ENCODE data around the gene LMTK3. TPM values are rescaled to one million over a fixed set of nuclear protein-coding genes. Genes with fewer than 3 reads are reported as not detected.

Gene LMTK3
- total and polyA plus RNA-seq, 9 of the 15 experiments (the other 6 are each of a cell fraction or from before 2014, with no cell fraction given): 0.35 to 12.3 (median 2.0) TPM; not detected in 2

DNA sequence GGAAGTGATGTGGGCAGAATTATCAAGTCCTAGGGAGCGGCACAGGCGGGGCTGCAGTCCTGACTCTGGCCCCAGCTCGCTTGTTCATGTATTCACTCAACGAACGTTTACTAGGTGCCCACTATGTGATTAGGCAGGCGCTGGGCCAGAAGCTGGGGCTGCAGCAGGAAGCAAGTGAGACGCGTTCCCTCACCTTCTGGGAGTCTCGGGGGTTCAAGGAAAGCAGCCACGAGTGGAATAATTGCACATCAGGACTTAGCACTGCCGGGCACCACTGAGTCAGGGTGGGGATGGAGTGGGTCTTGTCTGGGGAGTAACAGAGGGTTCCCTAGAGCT is 2.5 kb upstream of the LMTK3 start (continued):
- TF ChIP-seq ZNF431 (CRISPR knock-in tag; IDR thresholded peaks at IDR 0.05) (no peak), KLF6 (CRISPR knock-in tag; IDR thresholded peaks at IDR 0.05; ENCODE audit: borderline replicate concordance) (no peak), ZNF133 (CRISPR knock-in tag; IDR thresholded peaks at IDR 0.05) (no peak), TAF15 (IDR thresholded peaks at IDR 0.05; ENCODE audit: low read depth, low read length) (no peak), PHF21A (IDR thresholded peaks at IDR 0.05; ENCODE audit: borderline replicate concordance, low read depth) (no peak)
- TF ChIP-seq, protein P1, sequence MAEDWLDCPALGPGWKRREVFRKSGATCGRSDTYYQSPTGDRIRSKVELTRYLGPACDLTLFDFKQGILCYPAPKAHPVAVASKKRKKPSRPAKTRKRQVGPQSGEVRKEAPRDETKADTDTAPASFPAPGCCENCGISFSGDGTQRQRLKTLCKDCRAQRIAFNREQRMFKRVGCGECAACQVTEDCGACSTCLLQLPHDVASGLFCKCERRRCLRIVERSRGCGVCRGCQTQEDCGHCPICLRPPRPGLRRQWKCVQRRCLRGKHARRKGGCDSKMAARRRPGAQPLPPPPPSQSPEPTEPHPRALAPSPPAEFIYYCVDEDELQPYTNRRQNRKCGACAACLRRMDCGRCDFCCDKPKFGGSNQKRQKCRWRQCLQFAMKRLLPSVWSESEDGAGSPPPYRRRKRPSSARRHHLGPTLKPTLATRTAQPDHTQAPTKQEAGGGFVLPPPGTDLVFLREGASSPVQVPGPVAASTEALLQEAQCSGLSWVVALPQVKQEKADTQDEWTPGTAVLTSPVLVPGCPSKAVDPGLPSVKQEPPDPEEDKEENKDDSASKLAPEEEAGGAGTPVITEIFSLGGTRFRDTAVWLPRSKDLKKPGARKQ (CRISPR knock-in tag; IDR thresholded peaks at IDR 0.05): no peak

DNA sequence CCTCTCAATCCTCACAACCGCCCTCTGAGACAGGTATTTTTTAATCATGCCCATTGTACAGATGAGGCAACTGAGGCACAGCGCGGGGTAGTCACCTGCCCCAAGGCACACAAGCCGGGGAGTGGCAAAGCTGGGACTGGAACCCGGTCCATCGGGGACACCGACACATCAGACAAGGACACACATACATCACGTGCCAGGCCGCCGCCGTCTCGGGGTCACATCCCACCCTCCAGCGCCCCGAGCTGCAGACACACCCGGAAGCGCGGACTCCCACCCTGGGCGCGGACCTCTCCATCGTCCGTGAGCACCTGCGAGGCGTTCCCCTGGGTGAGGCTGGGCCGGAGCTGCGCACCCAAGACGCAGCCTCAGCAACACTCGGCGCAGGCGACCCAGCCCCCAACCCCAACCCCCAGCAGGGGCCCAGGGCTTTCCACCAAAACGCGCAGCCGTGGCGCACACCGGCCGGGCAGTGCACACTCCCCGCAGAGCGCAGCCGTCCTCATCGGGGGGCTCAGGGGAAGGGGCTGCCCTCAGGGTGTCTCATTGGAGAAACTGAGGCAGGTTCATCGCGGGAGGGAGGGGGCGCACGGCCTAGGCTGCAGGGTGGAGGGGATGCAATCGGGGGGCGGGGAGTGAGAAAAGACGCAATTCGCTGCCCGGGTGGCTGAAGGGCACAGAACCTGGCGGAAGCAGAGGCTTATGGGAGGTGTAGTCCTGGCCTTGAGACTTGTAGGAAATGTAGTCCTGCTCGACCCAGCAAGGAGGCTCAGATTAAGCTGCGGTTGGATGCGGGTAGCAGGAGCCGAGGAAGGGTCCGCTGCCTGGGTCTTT is 1.9 kb upstream of the LMTK3 start:
- Histone ChIP-seq H3K79me2 (ENCODE audit: control insufficient read depth, insufficient read depth, low read length) (no peaks in the 10 kb centered on the region), H3K4me3 (peak overlapping the region; percentile 61), H2AFZ (ENCODE audit: low read depth, low read length) (peak overlapping the region; percentile 94), H3K9ac (ENCODE audit: insufficient read depth in 1 of 2, low read depth in 2 of 2, low read length in 2 of 2) (peak overlapping the region; percentile 5 to 89; a peak in 3 of 4 replicates), H3K9me3 (replicated peaks; ENCODE audit: control insufficient read depth, insufficient read depth, low read depth, low read length) (no peaks in the 10 kb centered on the region), H3K4me2 (ENCODE audit: insufficient read depth, low read length) (peak overlapping the region; percentile 84), H3K27ac (ENCODE audit: extremely low read depth, low read depth, low read length) (no peak overlapping the region), H3K36me3 (ENCODE audit: control insufficient read depth, insufficient read depth, low read length) (no peaks in the 10 kb centered on the region), H3K9me1 (ENCODE audit: control insufficient read depth, insufficient read depth, low read length) (no peaks in the 10 kb centered on the region), H3K4me1 (replicated peaks in 1 of 2; ENCODE audit: control insufficient read depth in 2 of 2, insufficient read depth in 2 of 2, low read length in 2 of 2) (peaks cover 0 to 44% of the 10 kb centered on the region in 2 experiments; a peak in 3 of 5 replicates), H3K27me3 (ENCODE audit: control insufficient read depth in 2 of 2, insufficient read depth in 2 of 2, low read length in 2 of 2) (peaks cover 7 to 22% of the 10 kb centered on the region in 2 experiments; a peak in 3 of 5 replicates), H4K20me1 (replicated peaks; ENCODE audit: control insufficient read depth, insufficient read depth, low read length) (peaks cover 8% of the 10 kb centered on the region; the same call in 1 of the 2 replicates)
- 2% methylated on average over 45 of the region's 54 CpGs for WGBS (ENCODE audit: insufficient coverage, low coverage, missing lambda C conversion rate)
- ChIA-PET POLR2A (interaction anchor here (0.5 to 1.2 kb wide), 10 partner anchors 17 to 1131 kb away, joined by 3 to 5 read pairs (median 3); no protein-coding TSS in a partner anchor), CTCF (ENCODE audit: low intra/inter-chr PET ratio) (interaction anchor here (0.6 kb wide), 1 partner anchor 76 kb away, joined by 3 read pairs; no protein-coding TSS in a partner anchor)
- ATAC-seq (peak; percentile 91), DNase-seq (ENCODE audit: extremely low read depth in 1 of 4, low spot score in 3 of 4) (peak; percentile 67 to 75 (median 68)), FAIRE-seq (peak; percentile 97)
- in situ Hi-C loops (cut with MboI): no loop called here
- BruUV-seq (replicated peaks): no TSS peak
- intact Hi-C loops (cut with micrococcal nuclease): no loop called here
- TF ChIP-seq CHD4 (IDR thresholded peaks at IDR 0.05; ENCODE audit: insufficient read depth, insufficient replicate concordance, low read depth, low read length, poor library complexity, severe bottlenecking): peak; percentile 92
- no peak for TF ChIP-seq FOXA3 (CRISPR knock-in tag; conservative IDR thresholded peaks at IDR 0.05 in 1 of 2, IDR thresholded peaks at IDR 0.05 in 1 of 2)
- TF ChIP-seq SP1 (CRISPR knock-in tag; IDR thresholded peaks at IDR 0.05): no peak
- TF ChIP-seq, protein P2, sequence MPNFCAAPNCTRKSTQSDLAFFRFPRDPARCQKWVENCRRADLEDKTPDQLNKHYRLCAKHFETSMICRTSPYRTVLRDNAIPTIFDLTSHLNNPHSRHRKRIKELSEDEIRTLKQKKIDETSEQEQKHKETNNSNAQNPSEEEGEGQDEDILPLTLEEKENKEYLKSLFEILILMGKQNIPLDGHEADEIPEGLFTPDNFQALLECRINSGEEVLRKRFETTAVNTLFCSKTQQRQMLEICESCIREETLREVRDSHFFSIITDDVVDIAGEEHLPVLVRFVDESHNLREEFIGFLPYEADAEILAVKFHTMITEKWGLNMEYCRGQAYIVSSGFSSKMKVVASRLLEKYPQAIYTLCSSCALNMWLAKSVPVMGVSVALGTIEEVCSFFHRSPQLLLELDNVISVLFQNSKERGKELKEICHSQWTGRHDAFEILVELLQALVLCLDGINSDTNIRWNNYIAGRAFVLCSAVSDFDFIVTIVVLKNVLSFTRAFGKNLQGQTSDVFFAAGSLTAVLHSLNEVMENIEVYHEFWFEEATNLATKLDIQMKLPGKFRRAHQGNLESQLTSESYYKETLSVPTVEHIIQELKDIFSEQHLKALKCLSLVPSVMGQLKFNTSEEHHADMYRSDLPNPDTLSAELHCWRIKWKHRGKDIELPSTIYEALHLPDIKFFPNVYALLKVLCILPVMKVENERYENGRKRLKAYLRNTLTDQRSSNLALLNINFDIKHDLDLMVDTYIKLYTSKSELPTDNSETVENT (CRISPR knock-in tag; IDR thresholded peaks at IDR 0.05): no peak
- no peak for TF ChIP-seq TBL1XR1 (IDR thresholded peaks at IDR 0.05; ENCODE audit: low read length in 2 of 2)
- TF ChIP-seq HCFC1 (IDR thresholded peaks at IDR 0.05; ENCODE audit: low read depth, low read length): peak; percentile 94
- peak; percentile 88; the same call in 1 of the 2 replicates for TF ChIP-seq SMARCA5 (IDR thresholded peaks at IDR 0.05)
- TF ChIP-seq NCOR1 (IDR thresholded peaks at IDR 0.05): no peak
- TF ChIP-seq HNRNPLL (IDR thresholded peaks at IDR 0.05; ENCODE audit: low read depth, low read length, poor library complexity, severe bottlenecking): peak; percentile 18
- 0 out of 4 replicates have a peak, but pooled peaks of 1 of the 2 experiments have one; percentile 34 for TF ChIP-seq SIN3A (IDR thresholded peaks at IDR 0.05; ENCODE audit: borderline replicate concordance in 2 of 2, control insufficient read depth in 1 of 2, low read depth in 2 of 2, low read length in 2 of 2)
